Measurements from ENCODE around the gene MYL2.

DNA sequence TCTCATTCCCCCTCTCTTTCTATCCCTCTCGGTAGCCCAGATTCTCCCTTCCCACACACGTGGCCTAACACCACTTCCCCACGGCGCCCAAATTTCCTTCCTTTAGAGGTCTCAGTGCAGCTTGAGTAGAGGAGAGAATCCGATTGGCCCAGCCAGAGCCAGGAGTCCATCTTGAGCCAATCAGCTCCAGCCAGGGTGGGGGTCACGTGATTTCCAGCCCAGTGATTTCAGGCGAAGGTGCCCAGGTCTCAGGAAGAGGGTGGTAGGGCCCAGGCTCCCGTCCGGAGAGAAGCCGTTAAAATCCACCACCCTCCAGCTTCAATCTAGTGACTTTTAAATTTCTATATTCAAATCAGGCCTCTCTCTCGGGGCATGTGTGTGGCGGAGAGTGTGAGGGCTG lies 45.2 kb upstream of the MYL2 start:
- TF ChIP-seq CTCF (optimal IDR thresholded peaks at IDR 0.05 in 1 of 3, IDR thresholded peaks at IDR 0.05 in 1 of 3, conservative IDR thresholded peaks at IDR 0.05 in 1 of 3; ENCODE audit: extremely low read depth in 1 of 3, insufficient read depth in 2 of 3, low read length in 3 of 3) (no peak), EZH2 (IDR thresholded peaks at IDR 0.05; ENCODE audit: low read length) (no peak)
